CD4-positive, alpha-beta T cell (primary cell): Measurements from ENCODE around the gene LAMA4. TPM values are rescaled to one million over a fixed set of nuclear protein-coding genes. Genes with fewer than 3 reads are reported as not detected.

ENCODE experiments used
- ATAC-seq: fragments of 200-7000 bp; cut with Tn5 transposase; one replicate; pipeline ENCODE4 v1.10.0; 2022; ENCODE audit warnings: mild to moderate bottlenecking; ENCODE audit not compliant: poor library complexity
- CTCF ChIA-PET: fragments of 350-600 bp; sonication (Branson Sonifier 250); formaldehyde crosslinking; loops from one replicate; lab custom pipeline; 2021; ENCODE audit warnings: antibody characterized with exemption, inconsistent platforms; lab: Charles Lee
- POLR2A ChIA-PET: fragments of 350-600 bp; sonication (Branson Sonifier 250); formaldehyde crosslinking; loops from one replicate; lab custom pipeline; 2021; ENCODE audit warnings: antibody characterized with exemption, inconsistent platforms; lab: Charles Lee
- DNase-seq, 14 experiments: peaks; one replicate each; pipeline ENCODE4 v3.0.0-alpha.2; 2013 to 2020; ENCODE audit warnings: mixed read lengths in 2 of 14
- H3K27ac ChIP-seq, 2 donors: one replicate each; pipeline versions ENCODE4 v1.5.1 to v1.7.0; 2013; ENCODE audit warnings: low read length in 2 of 2, low read depth in 1 of 2, mild to moderate bottlenecking in 1 of 2
- H3K27me3 ChIP-seq, 2 experiments: 1 replicate in 1 of 2; 2 replicates in 1 of 2; pipeline versions ENCODE4 v1.6.1 to v1.7.0; 2013; ENCODE audit warnings: low read length in 2 of 2, control low read depth in 1 of 2, mild to moderate bottlenecking in 1 of 2, moderate library complexity in 1 of 2; ENCODE audit not compliant: insufficient read depth in 2 of 2, control insufficient read depth in 1 of 2
- H3K36me3 ChIP-seq: one replicate; pipeline ENCODE4 v1.6.1; 2013; ENCODE audit warnings: low read length, control low read depth; ENCODE audit not compliant: insufficient read depth
- H3K4me1 ChIP-seq: one replicate; pipeline ENCODE4 v1.6.1; 2013; ENCODE audit warnings: low read length, control low read depth; ENCODE audit not compliant: insufficient read depth
- H3K4me3 ChIP-seq: one replicate; pipeline ENCODE4 v1.5.1; 2013; ENCODE audit warnings: mild to moderate bottlenecking, low read length, moderate library complexity
- H3K9me3 ChIP-seq, 2 experiments: 1 replicate in 1 of 2; 2 replicates in 1 of 2; pipeline versions ENCODE4 v1.6.1 to v1.7.0; 2013; ENCODE audit warnings: low read length in 2 of 2, mild to moderate bottlenecking in 2 of 2, control low read depth in 1 of 2, moderate library complexity in 1 of 2; ENCODE audit not compliant: control insufficient read depth in 1 of 2, insufficient read depth in 1 of 2
- H3K27ac Mint-ChIP-seq: one replicate; pipeline ENCODE4 v1.8.0; 2020; ENCODE audit warnings: mixed read lengths
- H3K27me3 Mint-ChIP-seq: one replicate; pipeline ENCODE4 v1.8.0; 2021; ENCODE audit warnings: mixed read lengths
- H3K36me3 Mint-ChIP-seq: one replicate; pipeline ENCODE4 v1.8.0; 2021; ENCODE audit warnings: low read depth, mixed read lengths
- H3K4me1 Mint-ChIP-seq: one replicate; pipeline ENCODE4 v1.8.0; 2021; ENCODE audit warnings: low read depth, mixed read lengths
- H3K4me3 Mint-ChIP-seq: one replicate; pipeline ENCODE4 v1.8.0; 2020; ENCODE audit warnings: mild to moderate bottlenecking, mixed read lengths
- H3K9me3 Mint-ChIP-seq: one replicate; pipeline ENCODE4 v1.8.0; 2020; ENCODE audit warnings: mixed read lengths
- CTCF ChIP-seq: fragments of 200-600 bp; IDR thresholded peaks from one replicate; pipeline ENCODE4 v1.8.0; 2022; ENCODE audit warnings: antibody characterized with exemption, mild to moderate bottlenecking
- intact Hi-C, 2 experiments: fragments of 100-400 bp; cut with DNase I in 1 of 2; cut with micrococcal nuclease in 1 of 2; formaldehyde crosslinking; loops; one replicate each; pipeline versions ENCODE4 v1.15.1 to v1.9.0; 2023 to 2025; cut with DNase I, micrococcal nuclease
- total RNA-seq, 174 experiments: library from RNA in 2 of 174; stranded (reverse) in 2 of 174; gene quantifications; one replicate each; pipeline ENCODE4 v1.2.3 and lab custom pipeline; 2021 to 2026

Gene LAMA4
- total RNA-seq, 2 experiments from 2014 or later: not detected

GRCh38 chr6:112114577-112115223 lies 139.7 kb downstream of the LAMA4 start:
- H3K9me3 ChIP-seq: no peaks in the 10 kb centered on the region
- no peaks in the 10 kb centered on the region for H3K9me3 Mint-ChIP-seq
- no peaks in the 10 kb centered on the region for H3K36me3 Mint-ChIP-seq
- H3K4me1 Mint-ChIP-seq: no peaks in the 10 kb centered on the region
- TF ChIP-seq CTCF: no peak
- H3K27me3 ChIP-seq: peaks cover 0 to 10% of the 10 kb centered on the region in 2 experiments
- peaks cover 18% of the 10 kb centered on the region for H3K27me3 Mint-ChIP-seq
- H3K4me3 ChIP-seq: no peak overlapping the region
- ChIA-PET CTCF (no interaction called here), POLR2A (no interaction called here)
- DNase-seq: no peak
- H3K36me3 ChIP-seq: no peaks in the 10 kb centered on the region
- intact Hi-C loops: no loop called here
- no peak overlapping the region for H3K27ac ChIP-seq
- H3K27ac Mint-ChIP-seq: no peak overlapping the region
- no peak overlapping the region for H3K4me3 Mint-ChIP-seq
- no peak for ATAC-seq
- no peaks in the 10 kb centered on the region for H3K4me1 ChIP-seq

GRCh38 chr6:112113918-112114317 lies 140.4 kb downstream of the LAMA4 start:
- no peaks in the 10 kb centered on the region for H3K9me3 Mint-ChIP-seq
- Histone ChIP-seq H3K27me3 (peaks cover 0 to 10% of the 10 kb centered on the region in 2 experiments), H3K36me3 (no peaks in the 10 kb centered on the region), H3K4me3 (no peak overlapping the region), H3K9me3 (no peaks in the 10 kb centered on the region), H3K4me1 (no peaks in the 10 kb centered on the region), H3K27ac (no peak overlapping the region)
- CTCF ChIA-PET: no interaction called here
- H3K4me3 Mint-ChIP-seq: no peak overlapping the region
- ATAC-seq (no peak), DNase-seq (no peak)
- no peaks in the 10 kb centered on the region for H3K4me1 Mint-ChIP-seq
- peaks cover 18% of the 10 kb centered on the region for H3K27me3 Mint-ChIP-seq
- no peaks in the 10 kb centered on the region for H3K36me3 Mint-ChIP-seq
- POLR2A ChIA-PET: no interaction called here
- no peak overlapping the region for H3K27ac Mint-ChIP-seq
- no peak for TF ChIP-seq CTCF
- intact Hi-C loops: no loop called here

DNA sequence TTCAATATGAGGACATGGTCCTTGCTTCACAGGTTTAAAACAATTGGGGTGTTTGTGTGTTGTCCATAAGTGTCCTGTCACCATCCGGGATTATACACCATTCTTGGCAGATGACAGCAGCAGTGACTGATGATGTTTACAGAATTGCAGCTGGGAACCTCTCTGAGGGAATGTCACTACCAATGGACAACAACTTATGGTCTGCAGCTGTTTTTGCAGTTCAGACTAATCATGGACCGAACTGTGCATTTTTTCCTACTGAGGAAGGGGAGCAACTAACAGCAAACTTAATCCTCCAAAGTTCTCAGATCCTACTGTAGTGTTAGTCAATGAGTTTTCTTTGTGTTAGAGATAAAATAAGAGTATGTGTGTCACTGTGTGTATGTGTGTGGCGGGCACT lies 140.9 kb downstream of the LAMA4 start:
- POLR2A ChIA-PET: no interaction called here
- no peaks in the 10 kb centered on the region for H3K36me3 Mint-ChIP-seq
- no peaks in the 10 kb centered on the region for H3K36me3 ChIP-seq
- H3K4me1 Mint-ChIP-seq: no peaks in the 10 kb centered on the region
- H3K9me3 Mint-ChIP-seq: no peaks in the 10 kb centered on the region
- H3K27me3 Mint-ChIP-seq: peaks cover 18% of the 10 kb centered on the region
- no peak for ATAC-seq
- no peaks in the 10 kb centered on the region for H3K4me1 ChIP-seq
- intact Hi-C loops: no loop called here
- H3K27ac Mint-ChIP-seq: no peak overlapping the region
- CTCF ChIA-PET: no interaction called here
- TF ChIP-seq CTCF: no peak
- peaks cover 0 to 10% of the 10 kb centered on the region in 2 experiments for H3K27me3 ChIP-seq
- no peak overlapping the region for H3K27ac ChIP-seq
- H3K4me3 Mint-ChIP-seq: no peak overlapping the region
- H3K4me3 ChIP-seq: no peak overlapping the region
- no peaks in the 10 kb centered on the region for H3K9me3 ChIP-seq
- no peak for DNase-seq
